Peyer's patch (tissue), 4 donors: ENCODE data around the gene SORL1-AS1.

ENCODE experiments used
- POLR2A ChIP-seq, 2 donors: fragments of 450-650 bp; IDR thresholded peaks; one replicate each; pipeline ENCODE4 v1.5.1; 2017; ENCODE audit warnings: antibody characterized with exemption in 2 of 2, mild to moderate bottlenecking in 2 of 2, moderate library complexity in 2 of 2
- TF ChIP-seq, protein P1 (sequence below), 6 experiments: fragments of 450-650 bp in 4 of 6; fragments of 200-600 bp in 2 of 6; sonication (generic) in 1 of 6; IDR thresholded peaks; one replicate each; pipeline ENCODE4 v1.5.1; 2017 to 2019; ENCODE audit warnings: antibody characterized with exemption in 6 of 6, mild to moderate bottlenecking in 3 of 6, moderate library complexity in 1 of 6

DNA sequence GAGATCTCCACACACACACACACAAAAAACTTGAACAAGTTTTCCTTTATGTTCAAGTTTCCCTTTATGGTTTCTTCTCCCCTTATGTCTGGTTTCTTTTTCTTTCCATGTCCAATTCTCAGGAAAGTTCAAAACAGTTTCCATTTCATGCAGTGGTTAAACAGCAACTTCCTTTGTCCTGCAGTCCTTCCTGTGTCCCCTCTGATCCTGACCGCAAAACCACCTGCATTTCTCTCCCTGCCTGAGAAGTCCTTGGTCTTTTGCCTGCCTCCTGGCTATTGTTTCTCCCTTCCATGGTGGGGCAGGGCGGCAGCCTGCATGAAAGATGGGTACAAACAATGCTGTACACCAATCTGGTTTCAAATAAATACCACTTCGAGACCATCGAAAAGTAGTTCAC, 58.9 kb downstream of the SORL1-AS1 start:
- TF ChIP-seq, protein P1, sequence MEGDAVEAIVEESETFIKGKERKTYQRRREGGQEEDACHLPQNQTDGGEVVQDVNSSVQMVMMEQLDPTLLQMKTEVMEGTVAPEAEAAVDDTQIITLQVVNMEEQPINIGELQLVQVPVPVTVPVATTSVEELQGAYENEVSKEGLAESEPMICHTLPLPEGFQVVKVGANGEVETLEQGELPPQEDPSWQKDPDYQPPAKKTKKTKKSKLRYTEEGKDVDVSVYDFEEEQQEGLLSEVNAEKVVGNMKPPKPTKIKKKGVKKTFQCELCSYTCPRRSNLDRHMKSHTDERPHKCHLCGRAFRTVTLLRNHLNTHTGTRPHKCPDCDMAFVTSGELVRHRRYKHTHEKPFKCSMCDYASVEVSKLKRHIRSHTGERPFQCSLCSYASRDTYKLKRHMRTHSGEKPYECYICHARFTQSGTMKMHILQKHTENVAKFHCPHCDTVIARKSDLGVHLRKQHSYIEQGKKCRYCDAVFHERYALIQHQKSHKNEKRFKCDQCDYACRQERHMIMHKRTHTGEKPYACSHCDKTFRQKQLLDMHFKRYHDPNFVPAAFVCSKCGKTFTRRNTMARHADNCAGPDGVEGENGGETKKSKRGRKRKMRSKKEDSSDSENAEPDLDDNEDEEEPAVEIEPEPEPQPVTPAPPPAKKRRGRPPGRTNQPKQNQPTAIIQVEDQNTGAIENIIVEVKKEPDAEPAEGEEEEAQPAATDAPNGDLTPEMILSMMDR (IDR thresholded peaks at IDR 0.05): no peak
- TF ChIP-seq POLR2A (IDR thresholded peaks at IDR 0.05): no peak
